HG03095 (cell line): Measurements from ENCODE around the gene USH2A.

ENCODE experiments used
- ATAC-seq: cut with Tn5 transposase; IDR thresholded peaks from one replicate; pipeline ENCODE4 v1.9.1; 2021; ENCODE audit warnings: moderate library complexity; ENCODE audit not compliant: unreplicated experiment

The USH2A gene

DNA sequence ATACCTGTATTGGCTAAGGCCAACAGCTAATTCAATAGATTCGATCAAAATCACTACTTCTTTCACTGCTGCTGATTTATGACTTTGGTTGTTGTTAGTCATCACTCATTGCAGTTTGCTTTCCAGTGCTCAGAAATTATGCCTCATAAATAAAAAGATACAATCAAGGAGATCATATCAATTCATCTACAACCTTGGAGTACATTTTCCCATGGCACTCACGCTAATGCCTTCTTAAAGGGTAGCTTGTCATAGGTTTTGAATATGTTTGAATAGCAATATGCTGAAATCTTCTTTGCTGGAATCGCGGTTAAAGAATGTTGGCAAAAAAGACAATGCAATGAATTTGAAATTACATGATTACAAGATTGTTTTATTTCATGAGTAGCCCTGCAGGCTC, 766.2 kb downstream of the USH2A start:
- ATAC-seq: no peak

DNA sequence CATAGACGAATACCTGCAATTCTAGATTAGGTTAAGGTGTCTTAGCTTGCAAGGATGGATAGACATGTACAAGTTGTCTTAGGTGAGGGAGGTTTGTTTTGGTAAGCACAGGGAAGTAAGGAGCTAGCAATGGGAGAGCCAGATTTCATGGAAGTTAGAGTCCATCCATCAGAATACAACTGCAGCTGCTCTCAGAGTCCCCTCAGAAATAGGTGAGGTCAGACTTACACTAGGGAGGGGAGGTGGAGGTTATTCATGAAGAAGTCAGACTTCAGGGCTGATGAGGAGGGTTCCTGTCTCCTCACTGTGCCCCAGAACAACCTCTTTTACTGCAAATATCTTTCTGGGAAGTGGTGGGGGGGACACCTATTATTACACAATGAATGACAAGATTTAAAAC, 770.9 kb downstream of the USH2A start:
- no peak for ATAC-seq

DNA sequence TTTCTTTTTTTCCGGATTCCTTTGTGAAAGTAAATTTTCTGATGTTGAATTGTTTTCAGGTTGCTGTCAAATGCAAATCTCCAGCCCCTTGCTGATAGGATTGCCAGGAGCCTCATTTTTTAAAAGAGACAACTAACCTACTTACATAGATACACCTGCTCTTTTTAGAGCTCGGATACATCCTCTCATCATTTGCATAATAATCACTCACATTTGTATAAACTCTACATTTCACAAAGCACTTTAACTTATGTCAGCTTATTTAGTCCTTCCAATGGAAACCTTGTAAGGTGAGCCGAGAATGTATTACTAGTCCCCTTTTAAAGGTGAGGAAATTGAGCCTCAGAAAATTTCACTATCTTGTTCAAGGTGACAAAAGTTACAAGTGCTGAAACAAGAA, 771.4 kb downstream of the USH2A start:
- ATAC-seq: no peak

DNA sequence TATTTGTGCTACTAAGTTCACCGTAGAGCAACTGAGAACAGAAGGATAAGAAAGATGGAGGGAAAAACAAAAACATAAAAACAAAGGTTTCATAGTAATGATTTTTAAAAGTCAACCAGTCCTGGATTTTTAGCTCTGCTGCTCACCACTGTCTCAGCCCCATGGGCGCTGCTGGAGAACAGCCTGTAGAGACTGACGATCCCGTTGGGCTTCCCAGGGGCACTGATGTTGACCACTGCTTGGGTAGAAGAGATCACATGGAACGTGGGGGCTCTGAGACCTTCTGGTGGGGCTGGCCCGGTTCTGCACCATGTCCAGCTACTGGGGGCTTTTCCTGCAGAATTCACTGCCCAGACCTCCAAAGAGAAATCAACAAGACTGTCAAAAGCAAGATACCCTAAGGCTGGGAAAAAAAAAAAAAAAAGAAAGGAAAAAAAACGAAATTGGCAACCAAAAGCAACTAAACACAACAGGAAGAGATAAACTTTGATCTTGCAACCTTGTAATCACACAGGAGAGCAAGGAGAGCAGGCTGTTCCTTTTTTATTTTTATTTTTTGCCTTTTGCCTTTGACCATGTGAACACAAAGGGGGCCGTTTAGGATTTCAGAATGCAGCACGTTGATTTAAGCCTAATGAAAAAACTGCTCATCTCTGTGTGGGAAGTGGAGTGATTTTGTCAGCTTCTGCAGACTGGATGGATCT, 772.6 kb downstream of the USH2A start:
- ATAC-seq: no peak

DNA sequence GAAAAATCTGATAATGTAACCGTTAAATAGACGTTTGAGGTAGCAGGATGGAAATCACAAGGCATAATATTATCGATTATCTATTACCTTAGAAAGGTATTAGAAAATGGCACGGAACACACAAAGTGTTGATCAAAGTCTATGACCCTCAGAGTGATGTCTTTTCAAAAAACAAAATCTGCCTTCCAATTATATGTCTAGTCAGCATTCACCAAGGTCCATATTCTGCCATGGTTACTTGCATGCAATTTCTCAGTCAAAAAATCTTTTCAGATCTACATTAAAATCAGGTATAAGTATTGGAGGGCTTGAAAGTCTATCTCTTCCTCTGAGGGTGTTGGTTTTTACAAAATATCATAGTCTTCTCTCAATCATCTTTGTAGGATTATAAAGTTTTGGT, 774.3 kb downstream of the USH2A start:
- ATAC-seq: no peak

DNA sequence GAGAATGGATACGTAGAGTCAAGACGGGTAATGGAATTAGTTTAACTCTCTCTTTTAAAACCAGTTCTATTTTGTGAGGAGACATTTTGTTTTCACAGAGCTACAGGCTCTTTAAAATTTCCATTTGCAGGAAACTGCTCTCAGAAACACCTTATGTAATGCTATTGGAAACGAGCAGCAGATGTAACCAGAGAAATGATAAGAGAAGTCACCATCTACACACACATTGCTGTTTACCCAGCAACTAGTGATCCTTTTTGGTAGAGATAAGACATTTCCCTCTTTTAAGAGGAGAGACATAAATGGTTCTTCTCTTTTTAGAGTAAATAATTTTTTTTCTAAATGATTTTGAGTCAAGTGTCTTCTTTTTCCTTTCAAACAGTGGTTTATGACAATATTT, 775.5 kb downstream of the USH2A start:
- ATAC-seq: no peak

DNA sequence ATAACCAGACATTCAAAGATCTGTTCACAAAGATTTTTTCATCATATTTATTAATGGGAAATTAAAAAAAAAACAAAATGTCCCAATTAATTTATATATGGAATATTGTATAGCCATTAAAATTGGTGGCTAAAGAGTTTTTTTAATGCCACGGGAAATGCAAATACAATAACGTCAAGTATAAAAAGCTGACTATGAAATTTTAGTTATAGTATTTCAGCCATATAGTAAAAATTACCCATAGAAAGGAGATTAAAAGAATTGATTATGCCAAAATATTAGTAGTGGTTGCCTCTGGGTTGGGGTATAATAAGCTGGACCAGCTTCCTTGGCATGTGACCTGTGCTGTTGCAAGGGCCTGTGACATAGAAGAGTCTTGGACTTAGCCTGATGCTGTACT, 777.4 kb downstream of the USH2A start:
- no peak for ATAC-seq

DNA sequence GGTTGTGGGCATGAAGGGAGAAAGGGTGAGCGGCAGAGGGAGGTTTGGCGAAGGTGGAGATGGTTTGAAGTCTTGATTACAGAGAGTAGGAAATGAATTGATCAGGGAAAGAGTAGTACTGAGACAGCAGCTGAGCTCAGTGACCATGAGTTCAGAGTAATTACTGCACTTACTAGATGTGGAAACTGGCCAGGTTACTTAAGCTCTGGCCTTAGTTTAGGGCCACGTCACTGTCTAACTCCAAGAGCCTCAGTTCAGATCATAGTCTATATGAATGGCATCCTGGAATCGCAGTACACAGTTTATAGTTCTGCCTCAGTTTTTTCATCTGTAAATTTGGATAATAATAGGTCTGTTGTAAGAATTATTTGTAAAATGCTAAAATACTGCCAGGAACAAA, 778.1 kb downstream of the USH2A start:
- ATAC-seq: no peak

DNA sequence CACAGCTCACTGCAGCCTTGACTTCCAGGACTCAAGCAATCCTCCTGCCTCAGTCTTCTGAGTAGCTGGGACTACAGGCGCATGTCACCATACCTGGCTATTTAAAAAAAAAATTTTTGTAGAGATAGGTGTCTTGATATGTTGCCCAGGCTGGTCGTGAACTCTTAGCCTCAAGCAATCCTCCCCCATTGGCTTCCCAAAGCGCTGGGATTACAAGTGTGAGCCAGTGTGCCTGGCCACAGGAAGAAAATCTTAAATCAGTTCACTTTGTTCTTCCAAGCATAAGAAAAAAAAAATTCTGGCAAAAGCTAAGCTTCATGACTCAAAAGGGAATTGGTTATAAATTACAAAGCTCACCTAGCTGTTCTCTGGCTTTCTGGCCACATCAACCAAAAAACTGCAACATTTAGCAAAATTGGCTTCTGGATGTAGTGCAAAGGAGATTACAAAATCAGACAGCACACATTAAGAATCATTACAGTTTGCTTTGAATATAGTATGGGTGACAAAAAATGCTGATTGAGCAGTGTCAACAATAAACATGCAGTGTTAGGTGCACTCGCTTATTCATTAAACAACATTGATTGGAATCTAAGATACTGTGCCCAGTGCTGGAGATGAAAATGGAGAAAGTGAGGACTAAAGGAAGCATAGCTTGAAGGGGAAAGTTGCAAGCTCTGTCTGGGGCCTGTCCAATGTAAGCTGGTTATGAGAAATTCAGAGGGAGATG, 779.5 kb downstream of the USH2A start:
- no peak for ATAC-seq

DNA sequence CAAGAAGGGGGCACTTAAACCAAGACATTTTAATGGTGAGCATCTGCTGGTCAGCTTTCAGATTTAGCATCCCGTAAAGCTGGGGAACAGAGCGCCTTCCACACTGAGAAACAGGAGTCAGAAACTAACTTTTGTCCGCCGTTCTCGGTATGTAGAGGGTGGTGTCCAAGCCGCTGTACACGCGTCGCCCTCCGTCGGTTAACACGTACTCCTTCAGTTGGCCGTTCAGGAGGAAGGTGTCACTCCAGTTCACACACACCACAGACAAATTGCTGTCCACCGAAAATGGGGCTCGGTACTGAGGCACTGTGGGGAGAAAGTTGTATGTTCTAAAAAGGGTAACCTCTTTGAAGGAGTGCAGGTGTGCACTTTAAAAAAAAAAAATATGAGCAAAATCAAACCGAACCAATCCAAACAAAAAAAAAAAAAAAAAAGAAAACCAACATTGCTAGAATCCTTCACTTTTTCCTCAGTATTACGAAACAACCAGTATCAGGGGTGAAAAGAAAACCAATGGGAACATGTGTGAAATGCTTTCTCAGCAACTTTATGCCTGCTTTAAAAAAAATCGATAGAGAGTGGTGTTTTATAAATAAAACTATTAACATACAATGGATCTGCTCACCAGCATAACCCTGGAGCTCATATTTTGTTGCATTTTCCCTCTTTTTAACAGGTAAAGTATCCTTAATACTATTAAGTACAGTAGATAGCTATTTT, 782.7 kb downstream of the USH2A start:
- ATAC-seq: no peak

DNA sequence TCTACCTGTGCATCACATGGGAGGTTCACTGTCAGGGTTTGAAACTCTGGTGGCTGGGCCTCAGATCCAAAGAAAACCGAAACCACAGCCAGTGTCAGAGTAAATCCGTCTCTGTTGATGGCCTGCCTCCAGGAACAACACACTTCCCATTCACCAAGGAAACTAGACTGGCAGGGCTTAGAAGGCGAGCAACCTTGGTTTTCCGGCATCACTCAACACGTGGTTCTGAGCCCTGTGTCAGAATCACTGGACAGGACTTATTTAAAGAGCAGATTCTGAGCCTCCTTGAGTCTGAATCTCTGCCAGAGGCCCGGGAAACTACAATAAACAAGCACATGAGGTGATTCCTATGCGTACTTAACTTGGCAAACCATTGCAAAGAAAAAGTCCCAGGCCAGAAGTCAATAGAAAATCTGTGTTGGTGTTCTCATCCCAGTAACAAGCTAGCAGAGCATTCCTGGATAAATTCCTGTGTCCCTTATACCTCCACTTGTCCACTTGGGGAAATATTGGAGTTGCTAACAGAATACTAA, 786.1 kb downstream of the USH2A start:
- ATAC-seq: no peak

DNA sequence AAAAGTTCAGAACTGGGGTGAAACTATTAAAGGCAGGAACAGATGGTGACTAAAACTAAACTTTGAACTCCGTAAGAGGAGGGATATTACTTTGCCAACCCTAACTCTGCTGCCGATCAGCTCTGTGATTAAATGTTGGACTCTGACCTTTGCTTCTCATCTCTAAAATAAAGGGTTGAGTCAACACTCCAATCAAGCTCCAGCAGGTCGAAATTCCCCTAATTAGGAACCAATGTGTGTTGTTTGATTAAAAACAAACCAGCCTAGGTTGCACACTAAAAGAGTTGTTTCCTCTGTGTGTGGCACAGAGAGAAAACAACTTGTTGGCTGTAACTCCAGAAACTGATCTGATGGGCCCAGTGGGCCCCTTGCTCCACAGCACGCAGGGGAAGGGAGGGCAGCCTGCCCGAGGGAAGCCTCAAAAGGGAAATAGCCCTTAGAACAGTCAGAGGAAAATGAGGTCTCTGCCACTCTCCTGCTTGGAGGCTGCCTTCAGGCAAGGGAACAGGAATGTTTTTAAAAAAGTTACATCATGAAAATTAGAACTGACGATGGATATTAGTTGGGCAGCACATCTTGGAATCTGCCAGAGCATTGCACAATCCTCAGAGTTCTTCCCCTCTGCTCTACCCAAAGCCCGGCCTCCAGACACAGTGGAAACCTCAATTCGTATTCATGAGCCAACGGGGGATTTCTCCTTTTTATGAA, 786.8 kb downstream of the USH2A start:
- no peak for ATAC-seq

DNA sequence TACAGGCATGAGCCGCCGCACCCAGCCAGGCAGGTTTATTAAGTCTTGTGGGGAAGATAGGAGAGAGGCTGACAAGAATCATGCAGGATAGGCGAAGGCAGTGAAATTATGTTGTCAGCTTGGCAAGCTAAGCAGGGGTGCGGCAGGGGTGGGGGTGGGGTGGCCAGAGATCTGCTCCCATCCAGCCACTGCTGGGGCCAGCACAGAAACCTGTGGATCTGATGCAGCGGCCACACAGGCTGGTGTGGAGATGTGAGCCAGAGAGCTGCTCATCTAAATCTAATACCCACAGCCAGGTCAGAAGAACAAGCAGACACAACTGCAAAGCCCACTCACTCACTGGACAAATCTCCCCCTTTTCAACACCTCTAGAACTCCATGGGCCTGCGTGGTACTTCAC, 787.4 kb downstream of the USH2A start:
- no peak for ATAC-seq

DNA sequence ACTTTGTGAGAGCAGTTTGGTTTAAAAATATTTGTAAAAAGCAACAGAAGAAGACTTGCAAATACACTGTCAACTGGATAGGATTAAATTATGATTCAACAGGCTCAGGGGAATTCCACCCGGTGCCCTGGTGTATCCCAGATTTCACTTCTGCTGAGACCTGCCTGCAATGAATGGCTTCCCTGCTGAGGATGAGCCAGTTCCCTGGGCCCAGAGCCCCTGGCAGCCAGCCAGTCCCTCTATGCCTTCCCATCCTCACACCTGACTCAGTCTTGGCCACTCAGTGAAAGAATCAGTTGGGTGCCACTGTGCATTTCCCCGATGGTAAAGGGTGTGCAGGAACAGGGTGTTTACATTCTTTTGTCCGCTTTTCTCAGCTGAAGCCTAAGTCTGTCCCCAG, 791.8 kb downstream of the USH2A start:
- ATAC-seq: no peak

DNA sequence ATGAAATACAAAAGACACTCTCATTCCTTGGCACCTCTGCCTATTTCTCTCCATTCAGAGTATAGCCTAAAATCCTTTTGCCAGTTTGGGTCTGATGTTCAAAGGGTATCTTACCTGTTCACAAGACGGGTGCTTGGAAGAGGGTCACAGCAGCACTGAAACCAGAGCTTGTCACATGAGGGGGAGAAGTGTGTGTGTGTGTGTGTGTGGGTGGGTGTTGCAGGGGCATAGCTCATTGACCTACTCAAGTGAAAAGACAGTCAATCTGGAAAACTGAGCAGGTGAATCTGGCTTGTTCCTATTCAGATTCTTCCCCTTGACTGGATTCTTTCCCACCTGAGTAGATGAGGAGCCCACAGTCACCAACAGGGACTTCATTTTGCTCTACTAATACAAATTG, 792.2 kb downstream of the USH2A start:
- no peak for ATAC-seq

DNA sequence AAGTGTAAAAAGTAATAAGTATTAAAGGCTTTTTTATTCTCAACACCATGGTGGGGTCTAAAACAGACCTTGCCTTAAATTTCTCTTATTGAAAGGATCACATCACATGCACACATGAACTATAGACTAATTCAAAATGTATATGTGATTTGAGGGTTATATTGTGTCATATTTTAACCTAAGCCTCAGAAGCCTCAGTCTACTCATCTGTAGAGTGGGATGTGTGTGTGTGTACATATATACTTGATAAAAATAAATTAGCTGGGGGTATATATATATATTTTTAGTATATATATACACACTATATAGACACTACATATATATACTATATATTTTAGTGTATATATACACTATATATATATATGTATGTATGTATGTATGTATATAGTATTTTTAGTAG, 797.3 kb downstream of the USH2A start:
- ATAC-seq: no peak

DNA sequence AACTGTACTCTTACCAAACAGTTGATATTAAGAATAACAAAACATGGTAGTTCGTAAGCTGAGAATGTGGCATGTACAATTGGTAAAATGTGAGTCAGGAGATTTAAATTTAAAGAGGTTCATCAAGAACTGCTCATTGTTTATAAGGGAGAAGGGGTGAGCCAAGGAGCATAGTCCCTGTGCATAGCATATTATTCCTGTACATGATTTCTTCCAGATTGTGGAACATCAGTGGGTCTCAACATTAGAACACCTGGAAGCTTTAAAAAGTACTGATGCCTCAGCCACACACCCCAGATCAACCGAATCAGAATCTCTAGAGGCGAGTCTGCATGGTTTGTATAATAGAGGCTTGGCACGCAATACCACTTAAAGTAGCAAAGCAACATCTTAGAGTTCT, 800.1 kb downstream of the USH2A start:
- no peak for ATAC-seq

DNA sequence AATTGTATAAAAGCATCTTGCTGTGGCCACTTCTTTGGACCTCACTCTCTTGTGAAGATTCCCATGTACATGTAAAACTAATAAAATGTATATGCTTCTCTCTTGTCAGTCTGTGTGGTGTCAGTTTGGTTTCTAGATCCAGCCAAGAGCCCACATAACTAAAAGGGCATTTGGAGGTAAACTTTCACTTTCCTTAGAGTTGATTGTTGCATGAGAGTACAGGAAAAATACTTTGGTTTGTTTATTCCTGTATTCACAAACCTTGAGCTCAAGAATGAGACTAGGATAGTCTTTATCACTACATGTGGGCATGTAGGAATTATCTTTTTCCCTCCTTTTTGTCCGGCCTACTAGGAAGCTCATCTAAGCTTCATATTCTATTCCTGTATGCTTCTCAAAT, 805.3 kb downstream of the USH2A start:
- ATAC-seq: no peak

DNA sequence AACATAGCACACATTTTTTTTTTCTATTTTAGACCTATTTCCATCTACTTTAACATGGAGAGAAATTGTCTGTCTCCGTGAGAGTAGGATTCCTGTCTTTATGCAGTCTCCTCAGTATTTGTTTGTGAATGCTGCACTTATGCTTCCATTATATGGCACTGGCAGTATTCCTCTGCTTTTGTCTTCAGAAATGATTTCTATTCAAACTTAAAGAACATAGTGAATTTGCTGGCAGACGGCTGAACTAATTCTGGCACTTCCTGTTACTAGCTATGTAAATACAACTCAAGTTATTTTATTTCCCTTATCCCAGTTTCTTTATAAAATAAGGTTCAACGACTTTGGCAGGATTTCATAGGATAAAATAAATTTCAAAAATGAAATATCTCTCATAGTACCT, 810.9 kb downstream of the USH2A start:
- ATAC-seq: no peak

DNA sequence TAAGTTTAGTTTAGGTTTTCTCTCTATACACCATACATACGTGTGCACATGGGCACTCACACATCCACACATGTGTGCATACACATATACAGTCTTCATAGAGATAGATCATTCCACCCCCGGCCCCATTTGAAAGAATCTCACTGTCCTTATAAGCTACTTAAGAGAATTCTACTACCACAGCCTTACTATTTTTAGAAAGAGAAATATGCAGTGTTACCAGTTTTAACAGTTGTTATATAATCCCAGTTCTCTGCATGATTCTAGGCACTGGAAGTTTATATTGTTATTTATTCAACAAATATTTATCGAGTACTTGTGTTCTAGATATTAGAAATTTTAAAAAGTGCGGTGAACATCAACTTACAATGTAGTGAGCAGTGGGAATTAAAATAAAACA, 814.6 kb downstream of the USH2A start:
- ATAC-seq: no peak

DNA sequence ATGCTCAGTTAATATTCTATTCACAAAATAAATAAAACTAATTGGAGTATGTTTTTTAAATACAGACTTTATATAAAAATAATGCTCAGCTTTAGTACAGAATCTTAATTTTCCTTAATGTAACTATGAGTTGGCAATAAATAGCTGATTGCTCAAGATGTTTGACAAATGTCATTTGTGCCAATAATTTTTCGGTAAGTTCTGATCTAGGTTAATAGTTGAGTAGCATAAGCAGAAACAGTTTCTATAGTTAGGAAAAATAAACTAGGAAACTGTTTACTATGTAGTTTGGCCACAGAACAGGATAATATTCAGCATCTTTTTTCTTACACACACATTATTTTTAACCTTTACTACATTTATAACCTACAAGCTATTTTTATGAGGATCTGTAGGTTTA, 815.8 kb downstream of the USH2A start:
- ATAC-seq: no peak
